ENCODE data around the gene OSTM1.

DNA sequence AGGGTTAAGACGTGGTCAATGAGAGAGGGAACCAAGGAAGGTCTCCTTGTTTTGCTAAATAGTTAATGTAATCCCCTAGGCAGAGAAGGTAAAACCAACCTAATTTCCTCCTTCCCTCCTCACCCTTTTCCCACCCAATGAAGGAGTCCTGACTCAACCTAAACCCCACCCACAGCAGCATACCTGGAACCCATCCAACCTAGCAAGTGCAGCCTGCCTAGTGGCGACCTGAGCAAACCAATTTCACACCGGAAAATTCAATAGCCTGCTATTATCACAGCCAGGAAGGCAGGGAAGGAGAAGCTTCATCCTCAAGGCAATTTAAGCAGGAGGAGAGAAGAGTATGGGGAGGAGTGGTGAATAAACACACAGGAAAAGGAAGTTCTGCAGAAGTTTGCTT, 46.9 kb downstream of the OSTM1 start:
- TF ChIP-seq CTCF (IDR thresholded peaks at IDR 0.05; ENCODE audit: insufficient read depth, low read length) (no peak), POLR2AphosphoS5 (IDR thresholded peaks at IDR 0.05; ENCODE audit: low read depth) (no peak), REST (IDR thresholded peaks at IDR 0.05; ENCODE audit: insufficient replicate concordance, low read depth) (no peak)
